Measurements from ENCODE around the gene TROAP. TPM values are rescaled to one million over a fixed set of nuclear protein-coding genes. Genes with fewer than 3 reads are reported as not detected.

Gene TROAP
- total RNA-seq, 1 experiment from 2014 or later, result 35.2 TPM

DNA sequence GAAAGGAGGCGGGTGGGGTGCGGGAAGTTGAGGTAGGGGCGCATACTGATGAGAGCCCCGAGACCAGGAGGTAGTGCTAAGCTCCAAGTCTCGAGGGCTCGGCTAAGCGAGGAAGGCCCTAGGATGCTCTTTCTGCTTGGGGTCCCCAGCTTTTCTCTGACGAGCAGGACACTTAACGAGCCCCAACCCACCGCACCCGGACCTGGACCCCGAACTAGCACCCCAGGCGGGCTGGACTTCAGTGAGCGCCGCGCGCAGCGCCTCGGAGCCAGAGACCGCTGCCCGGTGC lies 18.7 kb downstream of the TROAP start:
- DNase-seq (ENCODE audit: extremely low read depth, low read depth), result no peak

DNA sequence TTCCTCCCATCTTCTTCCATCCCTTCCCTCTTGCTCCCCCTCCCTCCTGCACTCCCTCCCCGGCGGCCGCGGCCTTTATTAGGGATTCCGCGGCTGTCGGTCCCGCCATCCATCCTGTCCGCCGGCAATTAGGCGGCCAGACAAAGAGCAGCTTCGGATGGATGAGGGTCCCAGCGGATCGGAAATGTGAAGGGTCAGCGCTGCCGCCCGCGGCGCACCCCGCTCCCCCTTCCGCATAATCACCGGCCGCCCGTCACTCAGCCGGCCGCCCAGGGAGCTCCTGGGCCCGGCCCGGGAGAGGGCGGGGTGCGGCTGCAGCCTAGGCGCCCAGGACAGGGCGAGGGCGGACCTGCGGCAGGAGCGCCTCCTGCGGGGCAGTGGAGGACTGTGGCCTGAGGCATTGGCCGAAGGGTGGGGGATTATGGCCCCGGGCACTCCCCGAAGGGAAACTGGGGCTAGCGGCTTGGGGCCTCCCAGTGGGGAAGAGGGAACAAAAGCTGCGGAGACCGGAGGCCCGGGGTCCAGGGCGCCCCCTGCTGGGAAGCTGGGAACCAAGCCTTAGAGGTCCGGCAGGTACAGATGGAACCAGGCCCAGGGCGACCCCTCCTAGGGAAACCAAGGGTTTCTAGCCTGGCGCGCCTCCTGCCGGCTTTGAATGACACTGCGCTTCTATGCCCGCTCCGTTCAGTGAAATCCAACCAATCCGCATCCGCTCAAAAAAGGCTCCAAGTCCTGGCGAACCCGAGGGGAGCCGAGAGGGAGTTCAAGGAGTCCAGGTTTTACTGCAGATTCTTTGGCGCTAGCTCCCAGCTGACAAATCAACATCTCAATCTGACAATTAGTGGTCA lies 19.2 kb downstream of the TROAP start:
- peak; percentile 82 for DNase-seq (ENCODE audit: extremely low read depth, low read depth)

DNA sequence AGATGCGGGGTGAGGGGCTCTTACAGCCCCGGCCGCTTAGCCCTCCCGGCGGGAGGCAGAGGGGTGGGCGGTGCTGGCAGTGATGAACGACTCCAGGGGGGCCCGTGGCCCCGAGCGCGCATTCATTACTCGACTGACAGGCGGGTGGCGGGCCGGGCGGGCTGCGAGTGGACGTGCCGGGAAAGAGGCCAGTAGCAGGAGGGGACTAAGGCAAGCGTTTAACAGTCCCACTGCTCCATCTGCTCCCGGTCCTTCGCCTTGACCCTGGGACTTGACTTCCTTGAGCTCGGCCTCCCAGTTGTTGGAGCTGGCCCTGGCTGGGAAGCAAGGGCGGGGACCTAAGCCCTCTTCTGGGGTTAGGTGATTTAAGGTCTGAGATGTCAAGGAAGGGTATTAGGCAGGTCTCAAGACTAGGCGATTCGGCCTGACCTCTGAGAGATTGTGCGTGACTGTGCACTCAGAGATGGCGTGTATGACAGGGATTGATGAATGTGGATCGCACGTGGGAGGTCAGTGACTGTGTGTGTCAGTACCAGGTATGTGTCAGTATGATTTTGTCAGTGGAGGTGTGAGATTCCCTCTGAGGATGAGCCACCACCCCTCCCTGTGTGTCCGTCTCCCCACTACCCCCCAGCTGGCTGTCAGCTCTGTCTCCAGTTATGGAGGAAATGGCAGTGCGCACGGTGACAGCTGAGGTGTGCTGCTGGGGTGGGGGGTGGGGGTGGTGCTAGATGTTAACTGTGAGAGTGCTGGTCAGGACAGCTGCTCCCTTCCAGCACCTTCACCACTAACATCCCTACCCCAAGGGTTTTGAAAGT lies 20.1 kb downstream of the TROAP start:
- DNase-seq (ENCODE audit: extremely low read depth, low read depth), result no peak

DNA sequence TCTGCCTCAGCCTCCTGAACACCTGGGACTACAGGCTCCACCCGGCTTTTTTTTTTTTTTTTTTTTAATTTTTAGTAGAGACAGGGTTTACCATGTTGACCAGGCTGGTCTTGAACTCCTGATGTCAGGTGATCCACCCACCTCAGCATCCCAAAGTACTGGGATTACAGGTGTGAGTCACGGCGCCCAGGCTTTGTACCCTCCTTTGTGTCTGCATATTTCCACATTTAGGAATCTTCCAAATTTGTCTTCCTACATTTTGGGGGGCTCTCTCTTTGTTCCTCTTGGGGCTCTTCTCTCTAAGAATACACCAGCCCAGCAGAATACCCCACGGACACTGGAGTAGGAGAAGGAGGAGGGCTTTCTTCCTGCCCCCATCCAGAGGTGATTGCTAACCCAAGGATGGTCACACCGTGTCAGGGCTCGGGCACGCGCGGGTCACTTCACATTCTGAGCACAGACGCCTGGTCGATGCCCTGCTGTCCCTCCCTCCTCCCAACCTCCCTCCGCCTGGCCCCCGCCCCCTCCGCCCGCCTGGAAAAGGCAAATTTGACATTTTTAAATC lies 21.5 kb downstream of the TROAP start:
- DNase-seq (ENCODE audit: extremely low read depth, low read depth), result no peak

DNA sequence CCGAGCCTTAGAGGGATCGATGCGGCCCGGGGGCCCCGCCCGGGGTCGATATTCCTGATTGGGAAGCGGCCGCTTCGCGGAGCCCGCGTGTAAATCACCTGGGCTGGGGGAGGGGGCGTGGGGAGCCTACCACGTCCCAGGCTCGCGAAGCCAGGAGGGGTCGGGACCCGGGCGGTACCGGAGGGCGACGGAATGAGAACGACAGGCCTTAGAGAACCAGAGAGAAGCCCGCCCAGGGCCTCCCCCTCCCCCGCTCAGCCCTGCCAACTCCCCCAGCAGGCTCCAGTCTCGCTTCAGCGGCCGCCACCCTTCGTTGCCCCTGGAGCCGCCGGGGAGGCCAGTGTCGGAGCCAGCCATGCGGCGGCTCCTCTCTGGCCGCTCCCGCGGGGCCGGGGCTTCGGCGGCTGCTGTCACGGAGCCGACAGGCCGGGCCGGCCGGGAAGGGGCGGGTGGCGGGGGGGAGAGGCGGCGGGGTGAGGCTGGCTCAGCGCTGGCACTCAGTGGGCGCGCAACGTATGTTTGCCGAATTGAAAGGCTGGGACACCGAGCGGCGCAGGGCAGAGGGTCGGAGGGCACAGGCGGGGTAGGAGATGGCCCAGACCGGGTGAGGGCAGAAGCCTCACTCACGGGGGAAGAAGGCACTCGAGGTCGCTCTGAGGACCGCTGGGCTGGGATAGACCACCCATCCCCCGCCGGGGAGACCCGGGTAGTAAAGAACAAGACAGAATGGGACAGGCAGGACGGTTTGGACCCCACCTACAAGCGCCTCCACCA lies 22.2 kb downstream of the TROAP start:
- DNase-seq (ENCODE audit: extremely low read depth, low read depth), result no peak

DNA sequence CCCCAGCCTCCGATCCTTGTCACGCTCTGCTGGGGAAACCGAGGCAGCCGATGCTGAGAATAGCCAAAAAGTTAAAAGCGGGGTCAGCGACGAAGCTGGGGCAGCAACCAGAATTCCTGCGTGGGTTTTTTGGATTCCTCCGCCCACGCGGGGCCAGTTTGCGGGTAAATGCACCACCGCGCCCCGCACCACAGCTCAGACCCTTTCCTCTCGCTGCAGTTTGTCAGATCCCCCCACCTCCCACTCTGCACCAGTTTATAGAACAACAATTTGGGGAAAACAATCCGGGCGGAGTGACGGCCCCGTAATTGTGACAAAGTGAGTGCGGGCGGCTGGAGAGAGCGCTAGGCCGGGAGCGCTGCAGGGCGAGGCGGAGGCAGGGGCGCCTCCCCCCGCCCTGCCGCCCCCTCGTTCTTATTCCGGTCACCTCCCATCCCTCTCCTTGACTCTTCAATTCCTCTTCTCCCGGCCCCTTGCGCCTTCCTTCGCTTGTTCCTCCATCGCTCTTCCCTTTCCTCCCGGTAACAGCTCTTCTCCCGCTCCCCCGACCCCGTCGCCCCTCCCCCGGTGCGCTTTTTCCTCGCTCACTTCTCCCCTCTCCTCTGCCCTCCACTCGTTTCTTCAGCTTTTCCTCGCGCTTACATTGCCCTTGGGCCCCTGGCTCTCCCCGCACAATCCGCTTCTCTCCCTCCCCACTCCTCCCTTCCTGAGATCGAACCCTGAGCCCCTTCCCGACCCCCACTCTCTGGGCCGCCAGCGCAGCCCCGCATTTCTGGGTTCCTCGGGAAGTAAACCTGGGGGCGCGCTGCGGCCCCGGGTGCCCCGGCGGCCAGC lies 23.0 kb downstream of the TROAP start:
- no peak for DNase-seq (ENCODE audit: extremely low read depth, low read depth)

DNA sequence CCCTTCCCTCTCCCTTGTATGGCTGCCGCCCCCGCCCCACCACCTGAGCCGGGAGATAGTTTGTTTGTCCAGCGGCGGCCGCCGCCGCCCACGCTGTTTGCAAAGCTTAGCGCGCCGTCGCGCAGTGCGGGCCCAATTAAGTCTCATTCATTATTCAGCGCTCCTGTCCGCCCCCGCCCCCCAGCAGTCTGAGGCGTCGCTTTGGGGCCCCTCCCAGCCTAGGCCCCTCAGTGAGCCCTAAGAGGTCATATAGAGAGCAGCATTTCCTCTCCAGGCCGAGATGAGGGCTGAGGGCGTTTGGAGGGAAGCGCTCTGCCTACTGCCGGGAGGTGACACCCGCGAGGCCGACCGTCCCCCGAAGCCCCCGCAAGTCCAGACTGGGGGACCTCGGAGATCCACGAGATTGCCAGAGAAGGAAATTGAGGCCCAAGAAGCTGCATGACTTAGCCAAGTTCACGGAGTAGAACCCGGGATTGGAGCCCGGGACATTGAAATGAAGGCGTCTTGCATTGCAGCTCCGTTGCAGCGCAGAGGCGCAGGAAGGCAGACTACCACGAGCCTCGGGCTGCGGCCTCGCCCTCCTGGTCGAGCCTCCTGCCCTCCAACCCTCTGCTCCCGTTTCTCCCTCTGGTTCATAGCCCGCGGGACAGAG lies 23.7 kb downstream of the TROAP start, which contains the start of gene DNAJC22:
TSS of gene DNAJC22 (plus strand) at position 230 of the 652 bp plus-strand sequence. CDS start 1,985 bp downstream, outside the sequence.
- no peak for DNase-seq (ENCODE audit: extremely low read depth, low read depth)

DNA sequence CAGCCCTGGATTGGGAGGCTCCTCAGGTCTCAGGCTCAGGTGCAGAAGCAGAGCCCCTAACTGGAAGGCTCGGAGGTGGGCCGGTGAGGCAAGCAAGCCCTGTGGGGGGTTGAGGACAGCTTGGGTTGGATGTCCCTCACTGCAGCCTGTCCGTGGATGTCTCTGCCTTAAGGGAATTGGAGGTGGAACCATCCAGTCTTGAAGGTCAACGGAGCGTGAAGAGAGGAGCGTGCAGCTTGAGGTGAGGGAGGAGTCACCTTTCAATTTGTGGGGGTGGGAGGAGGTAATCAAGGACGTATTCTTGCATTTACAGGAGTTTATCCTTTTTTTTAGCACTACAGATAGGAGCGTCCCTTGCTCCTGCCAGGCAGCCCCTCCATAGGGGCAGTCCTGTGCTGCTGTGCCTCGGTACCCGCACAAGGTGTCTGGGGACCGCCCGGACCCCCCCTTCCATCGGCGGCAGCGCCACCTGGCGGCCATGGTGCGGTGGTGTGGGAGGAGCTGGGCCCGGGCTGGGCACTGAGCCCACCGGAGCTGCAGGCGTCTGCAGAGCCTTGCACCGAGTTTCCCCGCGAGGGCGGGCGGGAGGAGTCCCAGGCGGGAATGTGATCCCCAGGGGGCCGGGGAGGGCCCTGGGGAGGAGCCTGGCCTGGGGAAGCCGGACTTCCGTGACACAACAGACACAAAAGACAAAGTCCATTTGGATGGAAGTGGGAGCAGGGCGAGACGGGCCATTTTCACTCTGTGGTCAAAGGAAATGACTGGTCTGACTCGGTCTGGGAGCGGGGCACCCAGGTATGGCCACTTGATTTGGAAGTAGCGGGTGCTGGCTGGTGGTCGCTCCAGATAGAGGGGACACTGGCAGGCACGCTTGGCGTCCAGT lies 24.5 kb downstream of the TROAP start:
- peak; percentile 73 for DNase-seq (ENCODE audit: extremely low read depth, low read depth)

DNA sequence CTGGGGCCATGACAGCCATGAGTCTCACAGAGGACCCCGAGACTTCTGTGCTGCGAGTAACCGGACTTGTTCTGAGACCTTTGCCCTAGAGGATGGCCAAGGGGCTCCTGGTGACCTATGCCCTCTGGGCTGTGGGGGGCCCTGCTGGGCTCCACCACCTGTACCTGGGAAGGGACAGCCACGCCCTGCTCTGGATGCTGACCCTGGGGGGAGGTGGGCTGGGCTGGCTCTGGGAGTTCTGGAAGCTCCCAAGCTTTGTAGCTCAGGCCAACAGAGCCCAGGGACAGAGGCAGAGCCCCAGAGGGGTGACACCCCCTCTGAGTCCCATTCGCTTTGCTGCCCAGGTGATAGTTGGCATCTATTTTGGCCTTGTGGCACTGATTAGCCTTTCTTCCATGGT lies 25.7 kb downstream of the TROAP start:
- DNase-seq (ENCODE audit: extremely low read depth, low read depth), result no peak

DNA sequence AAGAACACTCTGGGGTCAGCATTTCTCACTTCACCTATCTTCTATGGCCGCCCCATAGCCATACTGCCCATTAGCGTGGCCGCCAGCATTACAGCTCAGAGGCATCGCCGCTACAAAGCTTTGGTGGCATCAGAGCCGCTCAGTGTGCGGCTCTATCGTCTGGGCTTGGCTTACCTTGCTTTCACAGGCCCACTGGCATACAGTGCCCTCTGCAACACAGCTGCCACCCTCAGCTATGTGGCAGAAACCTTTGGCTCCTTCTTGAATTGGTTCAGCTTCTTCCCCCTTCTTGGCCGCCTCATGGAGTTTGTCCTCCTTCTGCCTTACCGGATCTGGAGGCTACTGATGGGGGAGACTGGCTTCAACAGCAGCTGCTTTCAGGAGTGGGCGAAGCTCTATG lies 26.2 kb downstream of the TROAP start:
- no peak for DNase-seq (ENCODE audit: extremely low read depth, low read depth)

DNA sequence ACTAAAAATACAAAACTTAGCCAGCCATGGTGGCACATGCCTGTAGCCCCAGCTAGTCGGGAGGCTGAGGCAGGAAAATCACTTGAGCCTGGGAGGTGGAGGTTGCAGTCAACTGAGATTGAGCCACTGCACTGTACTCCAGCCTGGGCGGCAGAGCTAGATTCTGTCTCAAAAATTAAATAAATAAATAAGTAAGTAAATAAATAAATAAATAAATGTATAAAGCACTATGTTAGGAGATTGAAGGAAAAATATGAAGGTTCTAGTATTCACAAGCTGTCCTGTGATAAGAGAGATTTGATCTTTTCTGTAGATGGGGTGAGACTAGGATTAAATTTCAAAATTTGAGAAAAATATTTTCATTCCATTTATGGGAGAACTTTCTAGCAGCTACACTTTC lies 29.3 kb downstream of the TROAP start:
- DNase-seq (ENCODE audit: extremely low read depth, low read depth), result no peak

DNA sequence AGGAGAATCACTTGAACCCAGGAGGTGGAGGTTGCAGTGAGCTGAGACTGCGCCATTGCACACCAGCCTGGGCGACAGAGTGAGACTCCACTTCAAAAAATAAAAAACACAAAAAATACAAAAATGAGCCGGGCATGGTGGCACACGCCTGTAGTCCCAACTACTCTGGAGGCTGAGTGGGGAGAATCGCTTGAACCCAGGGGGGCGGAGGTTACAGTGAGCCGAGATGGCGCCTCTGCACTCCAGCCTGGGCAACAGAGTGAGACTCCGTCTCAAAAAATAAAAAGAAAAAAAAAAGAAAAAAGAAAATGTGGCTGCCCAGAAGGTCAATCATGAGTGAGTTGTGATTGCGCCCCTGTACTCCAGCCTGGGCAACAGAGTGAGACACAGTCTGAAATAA lies 32.9 kb downstream of the TROAP start:
- DNase-seq (ENCODE audit: extremely low read depth, low read depth), result no peak

DNA sequence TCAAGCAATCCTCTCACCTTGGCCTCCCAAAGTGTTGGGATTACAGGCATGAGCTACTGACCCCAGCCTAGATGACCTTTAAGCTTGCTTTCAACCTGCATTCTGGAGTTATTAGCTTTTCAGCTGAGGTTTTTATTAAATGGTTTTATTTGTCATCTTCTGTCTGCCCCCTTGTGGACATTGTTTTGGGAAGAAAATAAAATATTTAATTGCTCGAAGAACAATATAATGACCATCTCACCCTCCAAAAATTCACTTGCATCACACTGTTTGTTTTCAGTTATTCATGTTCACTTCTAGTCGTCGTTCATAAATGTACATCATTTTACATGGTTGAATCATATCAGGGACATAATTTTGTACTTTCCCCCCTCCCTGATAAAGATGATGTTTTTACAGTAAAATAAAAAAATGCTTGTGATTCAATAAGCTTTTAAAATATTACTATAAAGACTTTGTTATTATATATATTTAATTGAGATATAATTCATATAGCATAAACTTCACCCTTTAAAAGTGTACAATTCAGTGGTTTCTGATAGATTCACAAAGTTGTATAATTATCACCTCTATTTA lies 34.1 kb downstream of the TROAP start:
- DNase-seq (ENCODE audit: extremely low read depth, low read depth), result no peak

DNA sequence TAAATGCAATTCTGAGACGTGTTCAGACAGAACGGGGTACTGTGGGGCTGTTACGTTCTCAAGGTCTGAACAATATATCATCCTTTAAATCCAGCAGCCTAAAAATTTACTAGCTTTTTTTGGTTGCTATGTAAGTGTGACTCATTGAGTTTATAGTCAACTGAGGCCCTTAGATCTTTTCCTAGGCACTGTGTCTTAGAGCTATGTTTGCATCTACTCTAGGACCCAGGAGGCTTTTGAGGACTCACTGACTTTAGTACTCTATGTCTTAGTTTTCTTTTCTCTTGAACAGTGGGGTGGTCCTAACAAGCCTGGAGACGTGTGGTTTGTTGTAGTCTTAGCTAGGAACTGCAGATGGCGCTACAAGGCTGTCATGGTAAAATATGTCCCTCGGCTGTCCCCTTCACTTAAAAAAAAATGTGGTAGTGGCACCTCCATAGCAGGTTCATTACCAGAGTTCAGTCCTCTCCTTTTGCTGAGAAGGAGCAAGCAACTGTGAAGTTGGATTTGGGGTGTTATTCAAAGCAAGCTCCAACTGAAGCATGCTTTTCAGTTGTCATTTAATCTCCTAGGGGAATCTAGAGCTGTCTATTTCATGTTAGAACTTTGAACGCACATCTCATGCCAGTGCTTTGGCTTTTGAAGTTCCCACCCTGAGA lies 35.6 kb downstream of the TROAP start:
- peak; percentile 69 for DNase-seq (ENCODE audit: extremely low read depth, low read depth)

DNA sequence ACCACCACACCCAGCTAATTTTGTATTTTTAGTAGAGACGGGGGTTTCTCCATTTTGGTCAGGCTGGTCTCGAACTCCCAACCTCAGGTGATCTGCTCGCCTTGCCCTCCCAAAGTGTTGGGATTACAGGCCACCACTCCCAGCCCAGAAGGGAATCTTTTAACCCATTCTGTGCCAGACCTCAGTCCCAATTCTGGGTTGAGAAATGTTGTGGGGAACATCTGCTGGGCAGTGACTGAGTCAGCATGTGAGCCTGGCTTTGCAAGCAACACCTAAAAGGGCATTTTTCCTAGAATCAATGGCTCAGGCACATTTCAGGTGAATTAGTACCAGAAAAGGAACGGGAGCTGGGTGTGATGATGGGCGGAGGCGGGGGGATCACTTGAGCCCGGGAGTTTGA lies 36.6 kb downstream of the TROAP start:
- DNase-seq (ENCODE audit: extremely low read depth, low read depth), result no peak

DNA sequence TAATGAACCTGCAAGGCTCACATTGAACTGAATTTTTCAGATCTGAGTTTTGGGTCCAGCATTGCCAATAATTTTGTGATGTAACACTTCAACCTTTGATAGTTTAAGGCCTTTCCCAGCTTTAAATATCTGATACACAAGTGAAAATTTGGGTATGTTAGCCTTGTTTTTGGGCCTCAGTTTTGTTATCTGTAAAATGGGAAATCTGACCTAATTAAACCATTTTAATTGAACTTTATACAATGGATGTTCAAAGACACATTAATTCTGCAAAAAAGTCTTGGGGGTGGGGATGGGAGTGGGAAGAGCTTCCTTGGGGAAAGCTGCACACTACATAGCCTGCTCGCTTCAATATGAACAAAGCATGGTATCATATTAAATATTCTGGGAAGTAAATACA lies 39.0 kb downstream of the TROAP start:
- DNase-seq (ENCODE audit: extremely low read depth, low read depth), result no peak

DNA sequence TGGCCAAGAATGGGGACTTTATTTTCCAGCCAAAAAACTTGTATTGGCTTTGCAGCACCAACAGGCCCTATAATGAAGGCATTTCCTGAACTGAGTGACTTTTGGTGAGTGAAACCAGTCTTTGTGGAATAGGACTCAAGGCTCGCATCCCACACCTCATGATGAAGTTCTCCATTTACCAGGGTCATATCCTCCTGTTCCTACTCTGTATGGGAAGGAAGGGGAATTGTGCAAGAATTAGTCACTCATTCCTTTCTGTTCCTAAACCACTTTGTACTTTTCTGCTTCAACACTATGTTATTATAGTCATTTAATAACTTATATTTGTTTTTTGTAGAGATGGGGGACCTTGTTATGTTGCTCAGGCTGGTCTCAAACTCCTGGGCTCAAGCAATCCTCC lies 41.9 kb downstream of the TROAP start:
- DNase-seq (ENCODE audit: extremely low read depth, low read depth), result no peak

DNA sequence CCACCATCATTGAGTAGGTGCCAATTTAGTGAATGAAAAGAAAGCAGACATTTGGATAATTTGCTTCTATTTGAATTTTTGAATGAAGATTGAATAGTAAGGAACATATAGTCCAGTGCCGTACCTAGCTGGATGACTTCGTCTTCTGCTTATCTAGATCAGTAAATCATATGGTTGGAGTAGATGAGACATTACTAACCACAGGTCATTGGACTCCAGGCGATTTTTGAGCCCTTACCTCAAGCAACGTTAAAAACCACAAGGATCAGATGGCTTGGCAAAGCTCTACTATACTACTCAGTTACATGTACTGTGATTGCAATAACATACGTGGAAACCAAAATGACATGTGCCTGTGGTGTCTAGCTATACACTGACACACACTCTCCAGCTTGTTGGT lies 42.5 kb downstream of the TROAP start:
- no peak for DNase-seq (ENCODE audit: extremely low read depth, low read depth)

Data from NCI-H460 (cell line).